GM12878 (cell line): ENCODE measurements around the gene REEP6. TPM values are rescaled to one million over a fixed set of nuclear protein-coding genes. Genes with fewer than 3 reads are reported as not detected.

Experiments used
- ATAC-seq: fragments of 200-7000 bp; cut with Tn5 transposase; 3 replicates; pipeline ENCODE4 v1.9.1; 2020; ENCODE audit warnings: mild to moderate bottlenecking, moderate library complexity
- BruUV-seq: library from RNA; stranded (reverse); fragments of 400-500 nt; replicated peaks from 2 replicates; lab custom pipeline; 2021; lab: Mats Ljungman, UMichigan
- CTCF ChIA-PET: fragments of 300-600 bp; sonication (Branson Sonifier 250); formaldehyde crosslinking; extraction: SDS; loops from one replicate; lab custom pipeline; 2021; ENCODE audit warnings: inconsistent platforms; lab: Yijun Ruan, JAX
- POLR2A ChIA-PET: fragments of 350-600 bp; formaldehyde crosslinking; extraction: SDS; loops from one replicate; lab custom pipeline; 2021; ENCODE audit warnings: inconsistent platforms; lab: Charles Lee
- RAD21 ChIA-PET: fragments of 300-600 bp; sonication (Branson Sonifier 250); formaldehyde crosslinking; loops from one replicate; lab custom pipeline; 2023; ENCODE audit warnings: antibody characterized with exemption; ENCODE audit not compliant: unreplicated experiment; lab: Charles Lee
- SMC1A ChIA-PET: fragments of 300-600 bp; sonication (Branson Sonifier 250); formaldehyde crosslinking; loops from one replicate; lab custom pipeline; 2023; ENCODE audit not compliant: unreplicated experiment, uncharacterized antibody; lab: Charles Lee
- DNase-seq: peaks from one replicate; pipeline ENCODE4 v3.0.0-alpha.2; 2011; ENCODE audit warnings: low read depth, low spot score
- FAIRE-seq: peaks from 3 replicates; lab custom pipeline; 2011; peaks lifted over from hg19 to GRCh38; lab: Jason Lieb, UNC
- H2AFZ ChIP-seq: 2 replicates; pipeline ENCODE4 v1.6.0; 2011; ENCODE audit warnings: low read depth, low read length, control low read depth; ENCODE audit not compliant: control insufficient read depth
- H3K27ac ChIP-seq: 2 replicates; pipeline ENCODE4 v1.5.1; 2011; ENCODE audit warnings: control low read depth; ENCODE audit not compliant: control insufficient read depth, insufficient read depth
- H3K27me3 ChIP-seq, 2 experiments: replicated peaks in 1 of 2; 2 replicates each; pipeline versions ENCODE4 v1.6.0 to v1.6.1; 2011; ENCODE audit warnings: low read length in 1 of 2; ENCODE audit not compliant: control insufficient read depth in 2 of 2, insufficient read depth in 2 of 2
- H3K36me3 ChIP-seq, 2 experiments: 2 replicates each; pipeline ENCODE4 v1.5.1; 2011; ENCODE audit warnings: low read length in 1 of 2; ENCODE audit not compliant: control insufficient read depth in 2 of 2, insufficient read depth in 2 of 2
- H3K4me1 ChIP-seq: 2 replicates; pipeline ENCODE4 v1.6.1; 2011; ENCODE audit warnings: mild to moderate bottlenecking, low read length, moderate library complexity, mixed read lengths; ENCODE audit not compliant: control insufficient read depth, insufficient read depth
- H3K4me2 ChIP-seq: 2 replicates; pipeline ENCODE4 v1.6.0; 2011; ENCODE audit warnings: control low read depth; ENCODE audit not compliant: control insufficient read depth, insufficient read depth
- H3K4me3 ChIP-seq: fragments of 200-600 bp; sonication (generic); 2 replicates; pipeline ENCODE4 v1.5.1; 2016
- H3K79me2 ChIP-seq: 2 replicates; pipeline ENCODE4 v1.6.0; 2011; ENCODE audit warnings: low read length; ENCODE audit not compliant: control insufficient read depth, insufficient read depth
- H3K9ac ChIP-seq: 2 replicates; pipeline ENCODE4 v1.8.0; 2011; ENCODE audit warnings: low read length, control low read depth, mixed read lengths; ENCODE audit not compliant: control insufficient read depth, insufficient read depth
- H3K9me3 ChIP-seq: replicated peaks from 3 replicates; pipeline ENCODE4 v1.5.1; 2011; ENCODE audit warnings: mild to moderate bottlenecking, low read length; ENCODE audit not compliant: control insufficient read depth, insufficient read depth
- H4K20me1 ChIP-seq: 2 replicates; pipeline ENCODE4 v1.6.0; 2011; ENCODE audit not compliant: control insufficient read depth, insufficient read depth
- DPF2 ChIP-seq: fragments of 450-650 bp; IDR thresholded peaks from 2 replicates; pipeline ENCODE4 v1.6.1; 2017; ENCODE audit warnings: mild to moderate bottlenecking
- EGR1 ChIP-seq, 2 experiments: IDR thresholded peaks; 1 replicate in 1 of 2; 2 replicates in 1 of 2; pipeline ENCODE4 v1.6.1; 2011 to 2012; ENCODE audit warnings: low read depth in 2 of 2, low read length in 2 of 2, borderline replicate concordance in 1 of 2, mild to moderate bottlenecking in 1 of 2, moderate library complexity in 1 of 2
- FOXM1 ChIP-seq: IDR thresholded peaks from 2 replicates; pipeline ENCODE4 v1.6.1; 2012; ENCODE audit warnings: low read depth, mild to moderate bottlenecking, inconsistent platforms, low read length, moderate library complexity
- MEF2B ChIP-seq: fragments of 450-650 bp; IDR thresholded peaks from 2 replicates; pipeline ENCODE4 v1.6.1; 2018; ENCODE audit warnings: mild to moderate bottlenecking, moderate library complexity; ENCODE audit not compliant: partially characterized antibody, poor library complexity, severe bottlenecking
- MXI1 ChIP-seq: fragments of 150-350 bp; IDR thresholded peaks from 2 replicates; pipeline ENCODE4 v1.6.1; 2011; ENCODE audit warnings: low read depth, mild to moderate bottlenecking, inconsistent platforms, low read length, improper control_type of control experiment
- RAD21 ChIP-seq: IDR thresholded peaks from 2 replicates; pipeline ENCODE4 v1.6.1; 2011; ENCODE audit warnings: mild to moderate bottlenecking, low read depth, low read length, moderate library complexity; ENCODE audit not compliant: insufficient read depth
- SMC3 ChIP-seq: IDR thresholded peaks from 2 replicates; pipeline ENCODE4 v1.6.1; 2011; ENCODE audit warnings: low read length, improper control_type of control experiment, borderline replicate concordance
- YY1 ChIP-seq: IDR thresholded peaks from 2 replicates; pipeline ENCODE4 v1.6.1; 2011; ENCODE audit warnings: low read depth, mild to moderate bottlenecking, low read length
- WGBS: methylation state at CpG from one replicate; pipeline ENCODE4 v1.1.6; 2016; ENCODE audit warnings: low lambda C conversion rate; ENCODE audit not compliant: insufficient replicate concordance, insufficient coverage; ENCODE audit errors: missing lambda C conversion rate; 5-methylcytosine and 5-hydroxymethylcytosine counted together
- in situ Hi-C: fragments of 300-500 bp; cut with MboI; formaldehyde crosslinking; loops from 9 replicates; pipeline ENCODE4 v1.14.3; 2018; ENCODE audit warnings: mixed read lengths
- intact Hi-C: fragments of 100-400 bp; cut with micrococcal nuclease; formaldehyde crosslinking; loops from one replicate; pipeline ENCODE4 v1.14.2; 2022; ENCODE audit not compliant: unreplicated experiment
- polyA plus RNA-seq, 11 experiments: library from polyadenylated mRNA; depleted of rRNA in 4 of 11; unstranded in 6 of 11; stranded (reverse) in 5 of 11; fragments of >200 nt; fragmentation: Nextera tagmentation in 4 of 11; fragmentation: Illumina TruSeq in 1 of 11; extraction: Ambion mirVana in 4 of 11; extraction: Trizol in 1 of 11; gene quantifications; 1 replicate in 1 of 11; 2 replicates in 10 of 11; pipeline versions ENCODE4 v1.2.1 to v1.2.3, GENCODE V29; 2011 to 2016; ENCODE audit warnings: inconsistent platforms in 2 of 11, missing spikeins in 2 of 11, low read depth in 1 of 11
- total RNA-seq, 4 experiments: library from RNA; depleted of rRNA in 3 of 4; stranded (reverse); fragments of >200 nt in 3 of 4; fragmentation: Illumina TruSeq in 1 of 4; extraction: Trizol in 1 of 4; gene quantifications; 2 replicates each; pipeline versions ENCODE4 v1.2.1 to v1.2.3, GENCODE V29; 2013 to 2021
- TF ChIP-seq, protein P1 (sequence below): IDR thresholded peaks from 2 replicates; pipeline ENCODE4 v1.6.1; 2012; ENCODE audit warnings: low read length, inconsistent platforms
- TF ChIP-seq, protein P2 (sequence below), 3 experiments: IDR thresholded peaks in 2 of 3; conservative IDR thresholded peaks in 1 of 3; 2 replicates each; pipeline ENCODE4 v1.5.1; 2011; ENCODE audit warnings: low read depth in 3 of 3, low read length in 3 of 3, mild to moderate bottlenecking in 3 of 3, control low read depth in 2 of 3, moderate library complexity in 2 of 3, inconsistent platforms in 1 of 3, mixed read lengths in 1 of 3; ENCODE audit not compliant: control insufficient read depth in 2 of 3, insufficient read depth in 1 of 3; ENCODE audit errors: extremely low read depth in 1 of 3
- TF ChIP-seq, protein P3 (sequence below): fragments of 450-650 bp; IDR thresholded peaks from 2 replicates; pipeline ENCODE4 v1.6.1; 2017; ENCODE audit warnings: mild to moderate bottlenecking, moderate library complexity

The REEP6 gene
- total and polyA plus RNA-seq, 10 of the 15 experiments (the other 5 are each of a cell fraction or from before 2014, with no cell fraction given): 0.06 to 1.1 (median 0.39) TPM; not detected in 2

DNA sequence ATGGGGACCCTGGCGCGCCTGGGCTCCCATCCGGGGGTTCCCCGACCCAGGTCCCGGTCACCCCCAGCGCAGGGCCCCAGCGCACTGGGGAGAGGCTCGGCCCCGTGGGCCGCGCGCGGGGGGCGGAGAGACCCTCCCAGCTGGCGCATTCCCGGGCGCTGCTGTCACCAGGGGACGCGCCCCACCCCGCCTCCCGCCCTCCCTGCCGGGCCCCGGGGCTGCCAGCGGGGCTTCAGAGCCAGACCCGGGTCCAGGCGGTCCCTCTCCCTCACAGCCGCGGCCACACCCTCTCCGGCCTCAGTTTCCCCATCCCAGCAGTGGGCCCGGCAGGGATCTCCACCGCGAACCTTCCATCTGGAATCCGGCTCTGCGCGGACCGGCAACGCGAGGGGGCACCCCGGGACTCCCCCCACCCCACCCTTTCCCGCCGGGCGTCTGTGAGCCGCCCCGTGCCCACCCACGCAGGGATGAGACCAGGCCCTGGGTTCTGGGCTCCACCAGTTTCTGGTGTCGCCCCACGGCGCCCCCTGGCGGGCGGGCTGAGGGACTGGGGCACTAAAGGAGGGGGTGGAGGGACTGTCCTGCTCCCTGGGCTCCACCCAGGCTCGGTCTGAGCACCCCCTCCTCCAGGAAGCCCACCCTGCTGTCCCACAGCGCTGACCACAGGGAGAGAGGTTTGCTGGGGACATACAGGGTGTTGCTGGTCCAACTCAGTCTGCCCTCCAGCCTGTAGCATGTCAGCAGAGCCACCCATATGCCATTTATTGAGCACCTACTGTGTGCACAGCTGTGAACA lies 22.7 kb downstream of the REEP6 start:
- Histone ChIP-seq H3K27ac (no peak overlapping the region), H3K4me3 (no peak overlapping the region; the same call in 1 of the 2 replicates), H3K4me1 (no peaks in the 10 kb centered on the region), H3K4me2 (peak overlapping the region; percentile 77), H4K20me1 (no peaks in the 10 kb centered on the region), H3K27me3 (no peaks in the 10 kb centered on the region; a peak in 1 of 4 replicates), H3K79me2 (no peaks in the 10 kb centered on the region), H2AFZ (no peak overlapping the region), H3K9ac (no peak overlapping the region), H3K9me3 (no peaks in the 10 kb centered on the region), H3K36me3 (no peaks in the 10 kb centered on the region)
- POLR2A ChIA-PET: no interaction called here
- ATAC-seq (peak; percentile 88), FAIRE-seq (no peak), DNase-seq (no peak)
- in situ Hi-C loops (no loop called here), intact Hi-C loops (no loop called here)
- WGBS: 7% methylated on average over 34 of the region's 52 CpGs
- TF ChIP-seq FOXM1 (peak; percentile 32; the same call in 1 of the 2 replicates), RAD21 (peak; percentile 37; the same call in 1 of the 2 replicates), MEF2B (no peak), DPF2 (peak; percentile 26; the same call in 1 of the 2 replicates), EGR1 (IDR thresholded peaks at IDR 0.05; ENCODE audit: borderline replicate concordance in 1 of 2, low read depth in 2 of 2, low read length in 2 of 2) (peak in 1 of 2 experiments; percentile 68; a peak in 1 of 3 replicates), MXI1 (no peak), YY1 (0 out of 2 replicates have a peak, but pooled peaks have one; percentile 26), SMC3 (peak; percentile 27; the same call in 1 of the 2 replicates)
- TF ChIP-seq, protein P1, sequence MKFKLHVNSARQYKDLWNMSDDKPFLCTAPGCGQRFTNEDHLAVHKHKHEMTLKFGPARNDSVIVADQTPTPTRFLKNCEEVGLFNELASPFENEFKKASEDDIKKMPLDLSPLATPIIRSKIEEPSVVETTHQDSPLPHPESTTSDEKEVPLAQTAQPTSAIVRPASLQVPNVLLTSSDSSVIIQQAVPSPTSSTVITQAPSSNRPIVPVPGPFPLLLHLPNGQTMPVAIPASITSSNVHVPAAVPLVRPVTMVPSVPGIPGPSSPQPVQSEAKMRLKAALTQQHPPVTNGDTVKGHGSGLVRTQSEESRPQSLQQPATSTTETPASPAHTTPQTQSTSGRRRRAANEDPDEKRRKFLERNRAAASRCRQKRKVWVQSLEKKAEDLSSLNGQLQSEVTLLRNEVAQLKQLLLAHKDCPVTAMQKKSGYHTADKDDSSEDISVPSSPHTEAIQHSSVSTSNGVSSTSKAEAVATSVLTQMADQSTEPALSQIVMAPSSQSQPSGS: no peak
- TF ChIP-seq, protein P2, sequence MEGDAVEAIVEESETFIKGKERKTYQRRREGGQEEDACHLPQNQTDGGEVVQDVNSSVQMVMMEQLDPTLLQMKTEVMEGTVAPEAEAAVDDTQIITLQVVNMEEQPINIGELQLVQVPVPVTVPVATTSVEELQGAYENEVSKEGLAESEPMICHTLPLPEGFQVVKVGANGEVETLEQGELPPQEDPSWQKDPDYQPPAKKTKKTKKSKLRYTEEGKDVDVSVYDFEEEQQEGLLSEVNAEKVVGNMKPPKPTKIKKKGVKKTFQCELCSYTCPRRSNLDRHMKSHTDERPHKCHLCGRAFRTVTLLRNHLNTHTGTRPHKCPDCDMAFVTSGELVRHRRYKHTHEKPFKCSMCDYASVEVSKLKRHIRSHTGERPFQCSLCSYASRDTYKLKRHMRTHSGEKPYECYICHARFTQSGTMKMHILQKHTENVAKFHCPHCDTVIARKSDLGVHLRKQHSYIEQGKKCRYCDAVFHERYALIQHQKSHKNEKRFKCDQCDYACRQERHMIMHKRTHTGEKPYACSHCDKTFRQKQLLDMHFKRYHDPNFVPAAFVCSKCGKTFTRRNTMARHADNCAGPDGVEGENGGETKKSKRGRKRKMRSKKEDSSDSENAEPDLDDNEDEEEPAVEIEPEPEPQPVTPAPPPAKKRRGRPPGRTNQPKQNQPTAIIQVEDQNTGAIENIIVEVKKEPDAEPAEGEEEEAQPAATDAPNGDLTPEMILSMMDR (IDR thresholded peaks at IDR 0.05 in 2 of 3, conservative IDR thresholded peaks at IDR 0.05 in 1 of 3; ENCODE audit: control insufficient read depth in 2 of 3, extremely low read depth in 1 of 3, insufficient read depth in 1 of 3, low read depth in 3 of 3, low read length in 3 of 3): peak; percentile 57 to 76 (median 58)
- TF ChIP-seq, protein P3, sequence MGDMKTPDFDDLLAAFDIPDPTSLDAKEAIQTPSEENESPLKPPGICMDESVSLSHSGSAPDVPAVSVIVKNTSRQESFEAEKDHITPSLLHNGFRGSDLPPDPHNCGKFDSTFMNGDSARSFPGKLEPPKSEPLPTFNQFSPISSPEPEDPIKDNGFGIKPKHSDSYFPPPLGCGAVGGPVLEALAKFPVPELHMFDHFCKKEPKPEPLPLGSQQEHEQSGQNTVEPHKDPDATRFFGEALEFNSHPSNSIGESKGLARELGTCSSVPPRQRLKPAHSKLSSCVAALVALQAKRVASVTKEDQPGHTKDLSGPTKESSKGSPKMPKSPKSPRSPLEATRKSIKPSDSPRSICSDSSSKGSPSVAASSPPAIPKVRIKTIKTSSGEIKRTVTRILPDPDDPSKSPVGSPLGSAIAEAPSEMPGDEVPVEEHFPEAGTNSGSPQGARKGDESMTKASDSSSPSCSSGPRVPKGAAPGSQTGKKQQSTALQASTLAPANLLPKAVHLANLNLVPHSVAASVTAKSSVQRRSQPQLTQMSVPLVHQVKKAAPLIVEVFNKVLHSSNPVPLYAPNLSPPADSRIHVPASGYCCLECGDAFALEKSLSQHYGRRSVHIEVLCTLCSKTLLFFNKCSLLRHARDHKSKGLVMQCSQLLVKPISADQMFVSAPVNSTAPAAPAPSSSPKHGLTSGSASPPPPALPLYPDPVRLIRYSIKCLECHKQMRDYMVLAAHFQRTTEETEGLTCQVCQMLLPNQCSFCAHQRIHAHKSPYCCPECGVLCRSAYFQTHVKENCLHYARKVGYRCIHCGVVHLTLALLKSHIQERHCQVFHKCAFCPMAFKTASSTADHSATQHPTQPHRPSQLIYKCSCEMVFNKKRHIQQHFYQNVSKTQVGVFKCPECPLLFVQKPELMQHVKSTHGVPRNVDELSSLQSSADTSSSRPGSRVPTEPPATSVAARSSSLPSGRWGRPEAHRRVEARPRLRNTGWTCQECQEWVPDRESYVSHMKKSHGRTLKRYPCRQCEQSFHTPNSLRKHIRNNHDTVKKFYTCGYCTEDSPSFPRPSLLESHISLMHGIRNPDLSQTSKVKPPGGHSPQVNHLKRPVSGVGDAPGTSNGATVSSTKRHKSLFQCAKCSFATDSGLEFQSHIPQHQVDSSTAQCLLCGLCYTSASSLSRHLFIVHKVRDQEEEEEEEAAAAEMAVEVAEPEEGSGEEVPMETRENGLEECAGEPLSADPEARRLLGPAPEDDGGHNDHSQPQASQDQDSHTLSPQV: no peak
- CTCF ChIA-PET: no interaction called here
- no TSS peak for BruUV-seq
- RAD21 ChIA-PET: no interaction called here
- SMC1A ChIA-PET: no interaction called here
